GM10248 (cell line): ENCODE measurements around the gene OLFM2.

Experiments
- CTCF ChIA-PET: fragments of 300-600 bp; sonication (Branson Sonifier 250); formaldehyde crosslinking; extraction: SDS; loops from one replicate; lab custom pipeline; 2021; ENCODE audit warnings: antibody characterized with exemption; lab: Yijun Ruan, JAX
- POLR2A ChIA-PET: fragments of 350-650 bp; sonication (Branson Sonifier 250); formaldehyde crosslinking; extraction: SDS; loops from one replicate; lab custom pipeline; 2020; ENCODE audit warnings: antibody characterized with exemption; lab: Yijun Ruan, JAX
- DNase-seq: peaks from one replicate; pipeline ENCODE4 v3.0.0; 2012; ENCODE audit errors: extremely low spot score
- CTCF ChIP-seq: IDR thresholded peaks from 2 replicates; pipeline ENCODE4 v1.5.1; 2012; ENCODE audit warnings: mild to moderate bottlenecking, low read depth; ENCODE audit errors: extremely low read depth, missing control alignments, control extremely low read depth

Gene OLFM2

GRCh38 chr19:9818734-9819595 is 117.3 kb downstream of the OLFM2 start, which contains the start of gene FBXL12:
Gene FBXL12 (minus strand): TSS chr19:9819079. CDS start chr19:9818813, 266 bp downstream.
- POLR2A ChIA-PET = interaction anchor here (0.8 to 0.9 kb wide), 2 partner anchors 9 to 20 kb away, joined by 4 to 9 read pairs; no protein-coding TSS in a partner anchor
- peak; percentile 99 for DNase-seq
- CTCF ChIA-PET = interaction anchor here (2.0 kb wide), 1 partner anchor 193 kb away, joined by 4 read pairs; no protein-coding TSS in a partner anchor
- no peak for TF ChIP-seq CTCF

GRCh38 chr19:9818175-9818733 is 118.1 kb downstream of the OLFM2 start:
- CTCF ChIA-PET = interaction anchor here (2.0 kb wide), 1 partner anchor 192 kb away, joined by 4 read pairs; no protein-coding TSS in a partner anchor
- TF ChIP-seq CTCF = no peak
- no peak for DNase-seq
- POLR2A ChIA-PET = interaction anchor here (0.9 kb wide), 1 partner anchor 8 kb away, joined by 4 read pairs; no protein-coding TSS in a partner anchor

- ChIA-PET CTCF (no interaction called here), POLR2A (no interaction called here)
- TF ChIP-seq CTCF = no peak
- no peak for DNase-seq
Observed at GRCh38 chr19:9811139-9811538, 125.2 kb downstream of the OLFM2 start.

GRCh38 chr19:9808855-9809824 is 127.2 kb downstream of the OLFM2 start:
- DNase-seq = no peak
- POLR2A ChIA-PET = interaction anchor here (0.9 kb wide), 1 partner anchor 9 kb away, joined by 4 read pairs; the partner anchor contains the start of gene FBXL12
- TF ChIP-seq CTCF = no peak
- CTCF ChIA-PET = interaction anchor here (0.8 to 1.5 kb wide), 2 partner anchors 10 to 13 kb away, joined by 3 to 4 read pairs; no protein-coding TSS in a partner anchor

GRCh38 chr19:9806803-9807202 is 129.5 kb downstream of the OLFM2 start:
- no peak for DNase-seq
- ChIA-PET POLR2A (no interaction called here), CTCF (interaction anchor here (1.1 to 3.1 kb wide), 2 partner anchors 11 to 13 kb away, joined by 3 to 18 read pairs; no protein-coding TSS in a partner anchor)
- TF ChIP-seq CTCF = no peak
